Right ventricle myocardium superior (tissue), 1 donor: Measurements from ENCODE around the gene FBXO47. TPM values are rescaled to one million over a fixed set of nuclear protein-coding genes. Genes with fewer than 3 reads are reported as not detected.
"Not testable (repeated sequence)": the region's sequence is repeated elsewhere in the genome, so short reads cannot be mapped to it uniquely, and the experiment has no call there.

ENCODE experiments used
- ATAC-seq: fragments of 200-7000 bp; cut with Tn5 transposase; one replicate; pipeline ENCODE4 v1.9.1; 2020; ENCODE audit warnings: mild to moderate bottlenecking; ENCODE audit not compliant: poor library complexity
- DNase-seq: peaks from one replicate; pipeline ENCODE4 v3.0.0-alpha.2; 2020
- intact Hi-C: fragments of 100-400 bp; cut with DNase I; formaldehyde crosslinking; loops from one replicate; pipeline ENCODE4 v1.11.2; 2022
- total RNA-seq: library from RNA; stranded (reverse); fragmentation: NEBNext Ultra II Directional; extraction: Animal tissue kit (Norgen Biotek cat#: 25700); gene quantifications from one replicate; pipeline ENCODE4 v1.2.1, GENCODE V29; 2021
- donor health status: DM: no; HTN: yes; CAD: no; lungs with severe emphysema.

FBXO47 gene
- total RNA-seq, 1 donor from 2014 or later = not detected

GRCh38 chr17:38933962-38934361 lies 33.2 kb downstream of the FBXO47 start:
- intact Hi-C loops, ATAC-seq, DNase-seq: not testable (repeated sequence)

GRCh38 chr17:38930782-38931181 lies 36.4 kb downstream of the FBXO47 start:
- DNase-seq, ATAC-seq, intact Hi-C loops: not testable (repeated sequence)

GRCh38 chr17:38926293-38927070 lies 40.7 kb downstream of the FBXO47 start:
- DNase-seq (no peak), ATAC-seq (no peak)
- intact Hi-C loops = no loop called here

GRCh38 chr17:38925263-38925995 lies 41.8 kb downstream of the FBXO47 start, which contains the start of gene LASP1NB:
Gene LASP1NB (plus strand): TSS chr17:38925614.
- intact Hi-C loops = no loop called here
- DNase-seq = no peak
- no peak for ATAC-seq

- intact Hi-C loops = no loop called here
- DNase-seq (peak; percentile 63), ATAC-seq (peak; percentile 67)
Observed at GRCh38 chr17:38922538-38923297, 44.5 kb downstream of the FBXO47 start.

- no peak for ATAC-seq
- DNase-seq = no peak
- intact Hi-C loops = no loop called here
Observed at GRCh38 chr17:38921756-38922411, 45.3 kb downstream of the FBXO47 start.

- DNase-seq = no peak
- intact Hi-C loops = no loop called here
- ATAC-seq = peak; percentile 24
Observed at GRCh38 chr17:38920374-38921291, 46.6 kb downstream of the FBXO47 start.

- intact Hi-C loops = no loop called here
- no peak for DNase-seq
- no peak for ATAC-seq
Observed at GRCh38 chr17:38919316-38920078, 47.7 kb downstream of the FBXO47 start.

GRCh38 chr17:38918916-38919315 lies 48.3 kb downstream of the FBXO47 start:
- DNase-seq (no peak), ATAC-seq (no peak)
- intact Hi-C loops = no loop called here

- intact Hi-C loops = no loop called here
- DNase-seq (peak; percentile 46), ATAC-seq (no peak)
Observed at GRCh38 chr17:38918129-38918913, 48.9 kb downstream of the FBXO47 start.

- intact Hi-C loops = no loop called here
- ATAC-seq = no peak
Observed at GRCh38 chr17:38917259-38917658, 49.9 kb downstream of the FBXO47 start.

GRCh38 chr17:38916771-38917170 lies 50.4 kb downstream of the FBXO47 start:
- ATAC-seq (no peak), DNase-seq (no peak)
- intact Hi-C loops = no loop called here

More at GRCh38 chr17:38917259-38917658, 49.9 kb downstream of the FBXO47 start:
- DNase-seq = no peak

GRCh38 chr17:38915639-38915995 lies 51.6 kb downstream of the FBXO47 start:
- intact Hi-C loops = no loop called here
- ATAC-seq (no peak), DNase-seq (no peak)

GRCh38 chr17:38914741-38915638 lies 52.2 kb downstream of the FBXO47 start:
- intact Hi-C loops = no loop called here
- ATAC-seq = no peak
- DNase-seq = peak; percentile 41

- intact Hi-C loops = no loop called here
- peak; percentile 78 for DNase-seq
- ATAC-seq = peak; percentile 73
Observed at GRCh38 chr17:38912221-38912813, 54.9 kb downstream of the FBXO47 start.
